Measurements from ENCODE around the gene ZNF827. TPM values are rescaled to one million over a fixed set of nuclear protein-coding genes. Genes with fewer than 3 reads are reported as not detected.

The ZNF827 gene
- total RNA-seq, 1 experiment from 2014 or later = 19.1 TPM

- intact Hi-C loops (cut with micrococcal nuclease) = no loop called here
- no peak for TF ChIP-seq JUND (IDR thresholded peaks at IDR 0.05)
- no peak for TF ChIP-seq CTCF (IDR thresholded peaks at IDR 0.05 in 2 of 3, conservative IDR thresholded peaks at IDR 0.05 in 1 of 3; ENCODE audit: borderline replicate concordance in 1 of 3, insufficient read depth in 1 of 3, low read depth in 2 of 3, low read length in 2 of 3)
- no peak for TF ChIP-seq YY1 (IDR thresholded peaks at IDR 0.05; ENCODE audit: extremely low read depth, insufficient replicate concordance, low read depth, low read length)
- no peak for TF ChIP-seq ZNF274 (IDR thresholded peaks at IDR 0.05; ENCODE audit: low read depth, low read length)
- TF ChIP-seq, protein P1, sequence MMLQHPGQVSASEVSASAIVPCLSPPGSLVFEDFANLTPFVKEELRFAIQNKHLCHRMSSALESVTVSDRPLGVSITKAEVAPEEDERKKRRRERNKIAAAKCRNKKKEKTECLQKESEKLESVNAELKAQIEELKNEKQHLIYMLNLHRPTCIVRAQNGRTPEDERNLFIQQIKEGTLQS (IDR thresholded peaks at IDR 0.05) = no peak
- TF ChIP-seq RAD21 (IDR thresholded peaks at IDR 0.05; ENCODE audit: low read depth) = no peak
- TF ChIP-seq EZH2phosphoT487 (IDR thresholded peaks at IDR 0.05; ENCODE audit: borderline replicate concordance) = no peak
- no peak for TF ChIP-seq CEBPB (IDR thresholded peaks at IDR 0.05; ENCODE audit: low read depth)
- TF ChIP-seq EZH2 (IDR thresholded peaks at IDR 0.05) = no peak
- no peak for TF ChIP-seq EGR1 (IDR thresholded peaks at IDR 0.05; ENCODE audit: low read depth)
- no peak for TF ChIP-seq CBX3 (IDR thresholded peaks at IDR 0.05; ENCODE audit: low read depth)
- TF ChIP-seq SP1 (IDR thresholded peaks at IDR 0.05; ENCODE audit: low read depth) = no peak
- no peak for TF ChIP-seq TCF7L2 (IDR thresholded peaks at IDR 0.05; ENCODE audit: borderline replicate concordance, extremely low read depth, insufficient read depth, insufficient read length)
- no peak for TF ChIP-seq SRF (IDR thresholded peaks at IDR 0.05; ENCODE audit: low read depth)
- no peak for TF ChIP-seq FOSL1 (IDR thresholded peaks at IDR 0.05; ENCODE audit: low read depth)
- TF ChIP-seq SIN3A (IDR thresholded peaks at IDR 0.05; ENCODE audit: low read depth) = no peak
- TF ChIP-seq, protein P2, sequence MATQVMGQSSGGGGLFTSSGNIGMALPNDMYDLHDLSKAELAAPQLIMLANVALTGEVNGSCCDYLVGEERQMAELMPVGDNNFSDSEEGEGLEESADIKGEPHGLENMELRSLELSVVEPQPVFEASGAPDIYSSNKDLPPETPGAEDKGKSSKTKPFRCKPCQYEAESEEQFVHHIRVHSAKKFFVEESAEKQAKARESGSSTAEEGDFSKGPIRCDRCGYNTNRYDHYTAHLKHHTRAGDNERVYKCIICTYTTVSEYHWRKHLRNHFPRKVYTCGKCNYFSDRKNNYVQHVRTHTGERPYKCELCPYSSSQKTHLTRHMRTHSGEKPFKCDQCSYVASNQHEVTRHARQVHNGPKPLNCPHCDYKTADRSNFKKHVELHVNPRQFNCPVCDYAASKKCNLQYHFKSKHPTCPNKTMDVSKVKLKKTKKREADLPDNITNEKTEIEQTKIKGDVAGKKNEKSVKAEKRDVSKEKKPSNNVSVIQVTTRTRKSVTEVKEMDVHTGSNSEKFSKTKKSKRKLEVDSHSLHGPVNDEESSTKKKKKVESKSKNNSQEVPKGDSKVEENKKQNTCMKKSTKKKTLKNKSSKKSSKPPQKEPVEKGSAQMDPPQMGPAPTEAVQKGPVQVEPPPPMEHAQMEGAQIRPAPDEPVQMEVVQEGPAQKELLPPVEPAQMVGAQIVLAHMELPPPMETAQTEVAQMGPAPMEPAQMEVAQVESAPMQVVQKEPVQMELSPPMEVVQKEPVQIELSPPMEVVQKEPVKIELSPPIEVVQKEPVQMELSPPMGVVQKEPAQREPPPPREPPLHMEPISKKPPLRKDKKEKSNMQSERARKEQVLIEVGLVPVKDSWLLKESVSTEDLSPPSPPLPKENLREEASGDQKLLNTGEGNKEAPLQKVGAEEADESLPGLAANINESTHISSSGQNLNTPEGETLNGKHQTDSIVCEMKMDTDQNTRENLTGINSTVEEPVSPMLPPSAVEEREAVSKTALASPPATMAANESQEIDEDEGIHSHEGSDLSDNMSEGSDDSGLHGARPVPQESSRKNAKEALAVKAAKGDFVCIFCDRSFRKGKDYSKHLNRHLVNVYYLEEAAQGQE (IDR thresholded peaks at IDR 0.05; ENCODE audit: low read depth) = no peak
- TF ChIP-seq ELF1 (IDR thresholded peaks at IDR 0.05; ENCODE audit: borderline replicate concordance, low read depth) = no peak
- no peak for TF ChIP-seq POLR2AphosphoS5 (IDR thresholded peaks at IDR 0.05; ENCODE audit: low read depth, low read length)
- ChIA-PET POLR2A (no interaction called here), RAD21 (ENCODE audit: low non-redundant PET in 1 of 2, low total read pairs in 2 of 2, uncharacterized antibody in 2 of 2, unreplicated experiment in 2 of 2) (no interaction called here), CTCF (no interaction called here)
- no peak overlapping the region for H3K27ac ChIP-seq (ENCODE audit: low read depth, low read length)
- H3K4me2 ChIP-seq (ENCODE audit: low read length) = no peak overlapping the region
- peaks cover 0 to 2% of the 10 kb centered on the region in 2 experiments; a peak in 2 of 4 replicates for H3K36me3 ChIP-seq (ENCODE audit: control insufficient read depth in 1 of 2, insufficient read depth in 2 of 2, low read length in 2 of 2)
- H3K9me3 ChIP-seq (ENCODE audit: control insufficient read depth in 1 of 2, insufficient read depth in 1 of 2, low read depth in 1 of 2, low read length in 2 of 2) = no peaks in the 10 kb centered on the region
- BruUV-seq (replicated peaks) = no TSS peak
- H3K9me2 ChIP-seq (ENCODE audit: insufficient read depth) = no peaks in the 10 kb centered on the region
- H4K20me1 ChIP-seq (ENCODE audit: insufficient read depth) = no peaks in the 10 kb centered on the region
- DNase-seq (ENCODE audit: low read depth, low spot score) (no peak), ATAC-seq (no peak)
- H3K9ac ChIP-seq (ENCODE audit: low read length) = no peak overlapping the region
- H3K4me1 ChIP-seq (ENCODE audit: control insufficient read depth in 1 of 2, insufficient read depth in 2 of 2, low read length in 2 of 2) = 0 out of 4 replicates have a peak, but pooled peaks cover 0 to 2% of the 10 kb centered on the region in 2 experiments
- H3K79me2 ChIP-seq (ENCODE audit: insufficient read depth, low read length) = no peaks in the 10 kb centered on the region; the same call in none of the 2 replicates
- no peak overlapping the region for H2AFZ ChIP-seq (ENCODE audit: low read depth, low read length, poor library complexity, severe bottlenecking)
- no peaks in the 10 kb centered on the region for H3K27me3 ChIP-seq (ENCODE audit: insufficient read depth, low read length)
- H3K4me3 ChIP-seq (replicated peaks in 1 of 2; ENCODE audit: low read depth in 1 of 2, low read length in 2 of 2) = no peak overlapping the region
These were observed 56.0 kb downstream of the ZNF827 start for GRCh38 chr4:145882604-145883003.

All from HCT116 (cell line).